HCEC 1CT (cell line): ENCODE data around the gene PRR3.
"Not testable (repeated sequence)": the region's sequence is repeated elsewhere in the genome, so short reads cannot be mapped to it uniquely, and the experiment has no call there.

ENCODE experiments used
- DNase-seq: peaks from one replicate; pipeline ENCODE4 v3.0.0-alpha.2; 2017

The PRR3 gene

GRCh38 chr6:30556906-30557682 lies at the start of gene PRR3:
Gene PRR3, plus strand, starts transcription at chr6:30557295. Its CDS starts 50 bp downstream, at chr6:30557345.
- peak; percentile 91 for DNase-seq

- DNase-seq: no peak
Measured at GRCh38 chr6:30507849-30508827, 49.0 kb upstream of the PRR3 start.

DNA sequence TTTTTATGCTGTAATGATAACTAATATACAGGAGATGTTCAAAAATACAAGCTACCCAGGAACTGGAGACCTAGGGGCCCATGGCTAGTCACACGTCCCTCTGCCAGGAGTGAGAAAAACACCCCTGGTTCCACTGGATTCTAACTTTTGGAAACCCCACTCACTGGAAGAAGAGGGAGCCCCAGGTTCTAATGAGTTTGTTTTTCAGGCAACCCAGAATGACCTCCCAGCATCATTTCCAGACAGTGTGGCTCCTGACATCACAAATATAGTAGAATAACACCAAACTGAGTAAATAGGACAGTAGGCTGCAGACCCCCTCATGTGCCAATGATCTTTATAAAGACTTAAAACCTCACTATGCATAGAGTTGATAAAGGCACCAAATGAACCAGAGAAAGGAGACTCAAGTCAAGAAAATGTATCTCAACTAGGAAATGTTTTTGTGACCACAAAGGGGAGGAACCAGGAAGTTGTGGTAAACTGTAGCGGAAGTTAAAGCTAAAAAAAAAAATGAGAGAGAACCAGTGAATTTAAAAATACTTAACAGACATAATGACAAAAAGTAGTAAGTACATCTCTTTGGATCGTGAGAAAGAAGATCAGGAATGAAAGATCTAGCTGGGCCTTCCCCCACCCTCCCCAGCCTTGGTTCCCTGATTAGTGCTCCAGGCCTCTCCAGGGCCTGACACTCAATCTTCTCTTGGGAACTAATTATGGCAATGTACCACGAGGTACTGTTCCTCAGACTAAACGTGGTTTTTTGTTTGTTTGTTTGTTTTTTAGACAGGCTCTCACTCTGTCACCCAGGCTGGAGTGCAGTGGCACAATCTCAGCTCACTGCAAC lies 48.0 kb upstream of the PRR3 start:
- DNase-seq: peak; percentile 61

DNA sequence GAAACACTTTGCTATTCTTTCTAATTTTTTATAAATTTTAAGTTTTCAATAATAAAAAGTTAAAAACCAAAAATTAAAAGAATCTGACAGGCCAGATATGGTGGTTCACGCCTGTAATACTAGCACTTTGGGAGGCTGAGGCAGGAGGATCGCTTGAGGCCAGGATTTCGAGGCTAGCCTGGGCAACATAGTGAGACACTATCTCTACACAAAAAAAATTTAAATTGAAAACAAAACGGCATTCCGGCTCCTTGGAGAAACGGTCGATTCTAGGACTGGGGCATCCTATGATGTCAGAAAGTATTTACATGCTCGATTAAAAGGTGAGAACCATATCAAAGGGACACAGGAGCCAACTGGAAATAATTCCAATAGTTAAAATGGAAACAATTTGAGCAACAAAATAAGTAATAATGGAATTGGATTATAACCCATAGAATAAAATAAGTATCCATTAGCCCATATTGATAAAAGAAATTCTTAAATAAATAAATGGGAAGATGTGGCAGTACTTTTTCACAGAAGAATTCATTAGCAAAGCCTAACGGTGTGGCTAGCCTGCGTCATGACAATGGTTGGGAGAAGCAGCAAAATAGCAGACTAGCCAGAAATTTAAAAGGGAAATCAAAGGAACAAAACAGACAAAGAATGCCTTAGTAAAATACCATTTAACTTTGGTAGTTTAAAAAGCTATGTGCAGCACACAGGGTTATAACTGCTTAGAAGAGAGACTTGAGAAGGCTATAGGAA lies 46.5 kb upstream of the PRR3 start:
- no peak for DNase-seq

DNA sequence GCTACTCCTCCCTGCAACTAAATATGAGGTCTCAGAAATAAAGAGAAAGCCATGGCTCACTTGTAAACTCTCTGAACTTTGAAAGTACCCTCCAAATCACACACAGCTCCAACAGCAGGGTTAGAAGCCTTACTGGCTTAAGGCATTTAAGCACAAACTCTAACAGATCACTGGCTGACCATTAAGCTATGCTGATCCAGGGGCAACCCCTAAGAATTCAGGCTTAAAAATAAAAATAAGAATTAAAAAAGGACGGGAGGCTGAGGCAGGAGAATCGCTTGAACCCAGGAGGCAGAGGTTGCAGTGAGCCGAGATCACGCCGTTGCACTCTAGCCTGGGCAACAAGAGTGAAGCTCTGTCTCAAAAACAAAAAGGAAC lies 45.9 kb upstream of the PRR3 start:
- DNase-seq: no peak

DNA sequence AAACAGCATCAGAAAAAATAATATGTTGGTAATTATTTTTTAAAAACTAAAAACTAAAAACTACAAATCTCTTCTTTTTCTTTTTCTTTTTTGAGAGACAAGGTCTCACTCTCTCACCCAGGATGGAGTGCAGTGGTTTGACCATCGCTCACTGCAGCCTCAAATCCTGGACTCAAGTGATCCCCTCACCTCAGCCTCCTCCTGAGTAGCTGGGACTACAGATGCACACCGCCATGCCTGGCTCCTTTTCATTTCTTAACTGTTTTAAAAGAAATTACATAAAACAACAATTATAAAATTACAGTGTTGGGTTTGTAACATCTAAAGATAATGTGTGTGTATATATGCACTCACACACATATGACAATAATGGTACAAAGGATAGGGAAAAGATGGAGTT lies 43.6 kb upstream of the PRR3 start:
- no peak for DNase-seq

- no peak for DNase-seq
Measured at GRCh38 chr6:30515106-30515505, 42.0 kb upstream of the PRR3 start.

GRCh38 chr6:30515944-30516753 lies 40.9 kb upstream of the PRR3 start:
- peak; percentile 82 for DNase-seq

- DNase-seq: not testable (repeated sequence)
Measured at GRCh38 chr6:30516754-30517076, 40.4 kb upstream of the PRR3 start.

DNA sequence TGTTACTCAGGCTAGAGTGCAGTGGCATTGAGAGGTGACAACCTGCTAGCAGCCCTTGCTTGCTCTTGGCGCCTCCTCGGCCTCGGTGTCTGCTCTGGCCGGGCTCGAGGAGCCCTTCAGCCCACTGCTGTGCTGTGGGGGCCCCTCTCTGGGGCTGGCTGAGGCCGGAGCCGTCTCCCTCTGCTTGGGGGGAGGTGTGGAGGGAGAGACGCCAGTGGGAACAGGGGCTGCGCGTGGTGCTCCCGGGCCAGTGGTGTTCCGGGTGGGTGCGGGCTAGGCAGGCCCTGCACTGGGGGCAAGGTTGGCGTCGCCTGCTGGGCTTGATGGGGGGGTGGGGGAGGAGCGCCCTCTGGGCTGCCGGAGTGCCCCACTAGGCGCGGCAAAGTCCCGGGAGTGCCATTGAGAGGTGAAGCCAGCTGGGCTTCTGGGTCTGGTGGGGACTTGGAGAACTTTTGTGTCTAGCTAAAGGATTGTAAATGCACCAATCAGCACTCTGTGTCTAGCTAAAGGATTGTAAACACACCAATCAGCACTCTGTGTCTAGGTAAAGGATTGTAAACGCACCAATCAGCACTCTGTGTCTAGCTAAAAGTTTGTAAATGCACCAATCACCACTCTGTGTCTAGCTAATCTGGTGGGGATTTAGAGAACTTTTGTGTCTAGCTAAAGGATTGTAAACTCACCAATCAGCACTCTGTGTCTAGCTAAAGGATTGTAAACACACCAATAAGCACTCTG lies 39.2 kb upstream of the PRR3 start:
- DNase-seq: not testable (repeated sequence)

GRCh38 chr6:30518505-30519145 lies 38.5 kb upstream of the PRR3 start:
- DNase-seq: not testable (repeated sequence)

- no peak for DNase-seq
Measured at GRCh38 chr6:30520522-30520921, 36.6 kb upstream of the PRR3 start.

DNA sequence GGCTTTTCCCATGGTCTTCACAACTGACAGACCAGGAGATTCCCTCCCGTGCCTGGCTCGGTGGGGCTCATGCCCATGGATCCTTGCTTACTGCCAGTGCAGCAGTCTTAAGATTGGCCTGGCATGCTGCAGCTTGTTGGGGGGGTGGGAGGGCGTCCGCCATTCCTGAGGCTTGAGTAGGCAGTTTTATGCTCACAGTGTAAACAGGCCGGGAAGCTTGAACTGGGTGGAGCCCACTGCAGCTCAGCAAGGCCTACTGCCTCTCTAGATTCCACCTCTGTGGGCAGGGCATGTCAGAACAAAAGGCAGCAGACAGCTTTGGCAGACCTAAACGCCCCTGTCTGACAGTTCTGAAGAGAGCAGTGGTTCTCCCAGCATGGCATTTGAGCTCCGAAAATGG lies 36.0 kb upstream of the PRR3 start:
- DNase-seq: peak; percentile 59

GRCh38 chr6:30521952-30522351 lies 35.1 kb upstream of the PRR3 start:
- DNase-seq: not testable (repeated sequence)

DNA sequence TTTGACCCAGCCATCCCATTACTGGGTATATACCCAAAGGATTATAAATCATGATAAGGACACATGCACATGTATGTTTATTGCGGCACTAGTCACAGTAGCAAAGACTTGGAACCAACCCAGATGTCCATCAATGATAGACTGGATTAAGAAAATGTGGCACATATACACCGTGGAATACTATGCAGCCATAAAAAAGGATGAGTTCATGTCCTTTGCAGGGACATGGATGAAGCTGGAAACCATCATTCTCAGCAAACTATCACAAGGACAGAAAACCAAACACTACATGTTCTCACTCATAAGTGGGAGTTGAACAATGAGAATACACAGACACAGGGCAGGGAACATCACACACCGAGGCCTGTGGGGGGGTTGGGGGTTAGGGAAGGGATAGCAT lies 30.7 kb upstream of the PRR3 start:
- not testable (repeated sequence) for DNase-seq

DNA sequence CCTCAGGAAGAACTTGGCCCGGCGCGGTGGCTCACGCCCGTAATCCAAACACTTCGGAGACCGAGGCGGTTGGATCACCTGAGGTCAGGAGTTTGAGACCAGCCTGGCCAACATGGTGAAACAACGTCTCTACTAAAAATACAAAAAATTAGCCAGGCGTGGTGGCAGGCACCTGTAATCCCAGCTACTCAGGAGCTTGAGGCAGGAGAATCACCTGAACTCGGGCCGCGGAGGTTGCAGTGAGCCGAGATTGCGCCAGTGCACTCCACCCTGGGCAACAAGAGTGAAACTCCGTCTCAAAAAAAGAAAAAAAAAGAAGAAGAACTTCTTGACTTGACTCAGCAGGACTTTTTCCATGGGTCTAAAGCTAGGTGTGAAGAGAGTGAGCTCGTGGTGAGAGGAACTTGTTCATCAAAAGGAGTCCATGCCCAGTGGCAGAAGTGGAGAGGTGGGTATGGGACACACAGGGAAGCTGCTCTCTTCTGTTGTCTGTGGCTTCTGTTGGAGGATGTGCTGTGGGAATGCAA lies 27.7 kb upstream of the PRR3 start:
- DNase-seq: not testable (repeated sequence)

DNA sequence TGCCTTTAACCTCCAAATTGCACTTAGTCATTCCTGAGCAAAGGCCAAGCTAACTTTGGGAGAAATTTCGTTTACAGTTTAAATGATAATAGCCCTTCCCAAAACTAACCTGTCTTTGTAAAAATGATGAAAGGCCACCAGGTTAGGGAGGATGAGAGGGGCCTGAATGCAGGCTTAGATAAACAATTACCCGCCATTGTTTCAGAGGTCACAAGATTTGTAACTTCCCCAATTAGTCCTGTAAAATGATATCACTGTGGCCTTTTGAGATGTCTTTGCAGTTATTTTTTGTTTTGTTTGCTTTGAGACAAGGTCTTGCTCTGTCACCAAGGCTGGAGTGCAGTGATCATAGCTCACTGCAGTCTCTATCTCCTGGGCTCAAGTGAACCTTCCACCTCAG lies 27.1 kb upstream of the PRR3 start:
- no peak for DNase-seq

DNA sequence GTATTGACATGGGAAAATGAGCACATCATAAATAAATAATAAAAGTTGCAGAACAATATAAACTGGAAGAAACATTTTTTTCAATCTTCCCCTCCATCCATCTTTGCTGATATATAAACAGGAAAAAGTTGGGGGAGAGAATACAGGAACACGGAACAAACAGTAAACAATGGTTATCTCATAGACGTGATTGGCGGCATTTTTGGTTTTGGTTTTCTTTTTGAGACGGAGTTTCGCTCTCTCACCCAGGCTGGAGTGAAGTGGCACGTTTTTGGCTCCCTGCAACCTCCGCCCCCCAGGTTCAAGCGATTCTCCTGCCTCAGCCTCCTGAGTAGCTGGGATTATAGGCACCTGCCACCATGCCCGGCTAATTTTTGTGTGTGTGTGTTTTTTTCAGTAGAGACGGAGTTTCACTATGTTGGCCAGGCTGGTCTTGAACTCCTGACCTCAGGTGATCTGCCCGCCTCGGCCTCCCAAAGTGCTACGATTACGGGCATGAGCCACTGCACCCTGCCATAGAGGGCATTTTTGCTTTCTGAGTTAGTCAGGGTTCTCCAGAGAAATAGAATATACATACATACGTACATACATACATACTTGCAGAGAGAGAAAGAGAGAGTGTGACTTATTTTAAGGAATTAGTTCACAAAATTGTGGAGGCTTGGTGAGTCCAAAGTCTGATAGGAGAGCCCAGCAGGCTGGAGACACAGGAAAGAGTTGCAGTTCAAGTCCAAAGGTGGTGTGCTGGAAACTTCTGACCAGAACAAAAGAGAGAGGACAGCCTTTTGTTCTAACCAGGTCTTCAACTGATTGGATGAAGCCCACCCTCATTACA lies 23.4 kb upstream of the PRR3 start:
- DNase-seq: no peak

GRCh38 chr6:30537931-30538330 lies 19.2 kb upstream of the PRR3 start:
- DNase-seq: no peak
